HG03521 (cell line): ENCODE data around the gene PLXNC1.
A peak's percentile ranks its signal among the peaks of the same experiment; 100 is the strongest.
"Not testable (repeated sequence)": the region's sequence is repeated elsewhere in the genome, so short reads cannot be mapped to it uniquely, and the experiment has no call there.

ENCODE experiments used
- ATAC-seq: cut with Tn5 transposase; IDR thresholded peaks from one replicate; pipeline ENCODE4 v1.9.1; 2021; ENCODE audit warnings: mild to moderate bottlenecking, moderate library complexity; ENCODE audit not compliant: unreplicated experiment

PLXNC1 gene

GRCh38 chr12:94285943-94286582 lies 137.7 kb downstream of the PLXNC1 start:
- no peak for ATAC-seq

DNA sequence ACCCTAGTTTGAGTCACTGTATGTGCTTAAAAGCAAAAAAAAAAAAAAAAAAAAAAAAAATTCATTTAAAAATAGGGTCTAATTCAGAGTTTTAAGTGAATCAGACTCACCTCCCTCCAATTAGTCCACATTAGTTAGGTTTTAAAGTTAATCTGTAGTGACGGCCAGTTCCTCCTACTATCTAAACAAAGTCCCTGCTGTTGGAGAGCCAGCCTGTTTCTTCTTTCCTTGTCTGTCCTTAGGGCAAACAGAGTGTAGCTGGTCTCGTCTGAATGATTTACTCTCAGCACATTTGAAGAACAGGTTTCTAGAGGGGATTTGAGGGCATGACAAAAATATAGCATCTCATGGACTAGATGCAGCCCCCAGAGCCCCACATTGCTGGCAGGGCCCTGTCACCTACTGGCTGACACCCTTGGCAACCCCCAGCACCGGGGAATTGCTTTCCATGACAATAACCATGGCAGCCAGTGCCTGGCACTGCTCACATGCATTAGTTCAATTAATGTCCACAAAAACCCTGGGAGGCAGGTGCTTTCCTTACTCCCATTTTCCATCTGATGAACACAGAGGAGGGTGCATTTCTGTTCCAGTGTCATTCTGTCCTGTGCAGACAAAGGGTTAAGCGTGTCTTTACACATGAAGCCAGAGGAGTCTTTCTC lies 138.3 kb downstream of the PLXNC1 start:
- no peak for ATAC-seq

GRCh38 chr12:94287245-94287628 lies 138.9 kb downstream of the PLXNC1 start:
- ATAC-seq = no peak

- no peak for ATAC-seq
Measured at GRCh38 chr12:94289461-94290312, 141.3 kb downstream of the PLXNC1 start.

DNA sequence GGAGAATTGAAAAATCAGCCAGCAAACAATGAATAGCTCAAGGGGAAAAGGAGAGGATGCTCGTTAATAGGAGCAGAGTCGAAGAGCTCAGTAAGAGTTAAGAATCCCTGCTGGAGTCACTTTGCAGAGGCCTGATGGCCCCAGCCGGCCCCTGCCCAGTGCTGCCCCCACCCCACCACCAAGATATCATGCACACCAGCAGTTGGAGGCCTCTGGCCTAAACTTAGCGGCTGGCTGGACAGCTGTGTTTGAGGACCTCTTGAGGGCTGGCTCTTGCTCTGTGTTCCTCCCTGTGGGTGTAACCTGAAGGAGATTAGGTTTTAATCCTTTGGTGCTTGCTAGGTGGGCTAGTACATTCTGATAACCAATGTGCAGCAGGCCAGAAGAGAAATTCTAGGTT lies 142.0 kb downstream of the PLXNC1 start:
- no peak for ATAC-seq

DNA sequence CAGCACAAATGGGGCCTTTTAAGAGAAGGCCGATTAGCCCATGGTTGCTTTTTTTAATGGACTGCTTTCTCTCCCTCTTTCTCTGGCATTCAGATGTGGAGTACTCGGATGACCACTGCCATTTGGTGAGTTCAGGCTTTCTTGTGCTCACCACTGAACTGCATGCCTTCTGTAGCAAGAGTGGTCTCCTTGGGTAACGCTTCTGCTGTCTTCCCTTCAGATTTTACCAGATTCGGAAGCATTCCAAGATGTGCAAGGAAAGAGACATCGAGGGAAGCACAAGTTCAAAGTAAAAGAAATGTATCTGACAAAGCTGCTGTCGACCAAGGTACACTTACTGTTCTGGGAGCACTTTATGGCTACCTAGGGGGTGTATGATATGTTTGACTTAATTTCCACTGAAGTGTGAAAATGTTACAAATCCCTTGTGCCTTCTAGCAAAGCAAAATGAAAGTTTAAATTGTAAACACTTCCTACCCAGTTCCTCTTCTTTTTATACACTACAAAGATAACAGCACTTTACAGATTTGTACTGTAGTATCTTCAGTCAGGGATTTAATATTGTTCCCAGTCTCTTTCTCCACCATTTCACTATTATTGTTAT lies 148.8 kb downstream of the PLXNC1 start:
- no peak for ATAC-seq

DNA sequence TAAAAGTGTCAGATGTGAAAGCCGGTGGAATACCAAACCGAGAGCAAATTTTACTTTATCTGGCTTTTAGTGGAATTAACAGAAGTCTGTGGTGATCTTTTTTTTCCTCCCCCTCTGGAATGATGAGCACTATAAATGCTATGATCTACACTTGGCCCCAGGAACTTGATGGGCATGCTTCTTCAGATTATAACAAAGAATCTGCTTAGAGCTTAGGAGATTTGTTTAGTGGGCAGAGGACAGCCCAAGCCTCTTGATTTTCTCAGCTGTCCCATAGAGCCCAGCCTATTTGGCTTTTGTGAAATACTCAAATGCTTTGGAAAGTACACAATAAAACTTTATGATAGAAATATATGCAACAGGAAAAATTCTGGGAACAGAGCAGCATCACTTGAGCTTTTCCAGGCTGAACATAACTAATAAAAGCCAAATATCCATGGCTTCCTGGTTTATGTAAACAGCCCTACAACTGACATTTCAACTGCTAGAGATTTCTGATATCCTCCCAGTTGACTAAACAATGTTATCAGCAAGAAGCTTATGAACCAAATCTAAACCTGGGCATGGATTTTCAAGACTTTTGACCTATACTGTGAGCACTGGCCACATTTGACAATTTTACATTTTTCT lies 149.6 kb downstream of the PLXNC1 start:
- no peak for ATAC-seq

DNA sequence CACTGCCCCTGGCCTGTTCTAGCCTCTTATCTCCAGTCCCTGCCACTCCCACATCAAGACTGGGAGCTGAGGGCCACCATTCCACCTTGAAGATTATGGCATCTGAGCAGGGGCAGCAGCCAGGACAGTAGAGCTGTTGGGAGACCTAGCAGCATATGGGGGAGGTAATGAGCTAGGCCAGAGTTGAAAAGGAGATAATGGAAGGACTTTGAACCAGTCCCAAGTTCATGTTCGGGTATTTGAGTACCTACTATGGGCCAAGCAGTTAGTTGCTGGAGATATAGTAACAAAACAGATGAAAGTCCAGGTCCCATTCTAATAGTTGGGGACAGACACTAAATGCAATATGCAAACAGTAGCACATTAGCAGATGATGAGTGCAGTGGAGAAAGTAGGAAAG lies 151.5 kb downstream of the PLXNC1 start:
- ATAC-seq = no peak

- ATAC-seq = no peak
Measured at GRCh38 chr12:94304012-94304411, 155.6 kb downstream of the PLXNC1 start.

DNA sequence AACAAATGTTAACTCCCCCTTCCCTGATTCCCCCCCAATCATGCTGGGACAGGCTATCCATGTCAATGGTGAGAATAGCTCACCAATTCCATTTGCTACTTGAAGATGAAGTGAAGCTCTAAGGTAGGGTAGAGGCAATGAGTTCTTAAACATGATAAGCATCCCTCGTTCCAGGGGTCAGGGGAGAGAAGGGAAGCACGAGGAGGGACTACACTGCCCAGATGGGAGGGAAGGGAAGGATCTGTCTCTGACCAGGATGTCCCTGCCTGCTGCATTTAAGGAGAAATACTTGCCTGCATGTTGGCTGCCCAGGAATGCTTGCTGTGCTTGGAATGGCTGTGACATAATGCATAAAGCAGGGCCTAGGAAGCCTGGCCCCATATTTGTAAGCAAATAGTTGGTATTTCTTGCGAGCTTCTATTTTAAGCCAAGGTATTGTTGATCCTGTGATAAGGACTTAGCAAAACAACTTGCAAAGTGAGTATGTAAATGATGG lies 156.2 kb downstream of the PLXNC1 start:
- no peak for ATAC-seq

GRCh38 chr12:94305130-94305957 lies 157.0 kb downstream of the PLXNC1 start:
- ATAC-seq = peak; percentile 41

GRCh38 chr12:94308612-94309011 lies 160.2 kb downstream of the PLXNC1 start:
- ATAC-seq = no peak

- ATAC-seq = peak; percentile 49
Measured at GRCh38 chr12:94309373-94309772, 161.0 kb downstream of the PLXNC1 start.

DNA sequence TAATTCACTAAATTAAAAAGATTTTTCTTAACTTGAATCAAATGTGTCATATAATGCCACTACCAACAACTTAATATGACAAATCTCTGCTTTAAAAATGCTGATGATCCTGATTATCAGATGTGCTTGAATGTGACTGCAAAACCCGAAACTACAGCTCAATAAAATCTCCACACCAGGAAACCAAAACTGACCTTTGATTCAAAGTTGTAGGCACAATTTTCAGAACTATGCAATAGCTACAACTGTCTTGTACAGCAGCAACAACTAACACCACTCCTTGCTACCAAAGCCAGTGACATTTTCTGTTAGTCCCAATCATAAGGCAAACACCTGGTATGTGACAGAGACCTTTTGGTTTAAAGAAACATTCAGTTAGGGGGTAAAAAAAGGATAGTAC lies 164.0 kb downstream of the PLXNC1 start:
- ATAC-seq = no peak

DNA sequence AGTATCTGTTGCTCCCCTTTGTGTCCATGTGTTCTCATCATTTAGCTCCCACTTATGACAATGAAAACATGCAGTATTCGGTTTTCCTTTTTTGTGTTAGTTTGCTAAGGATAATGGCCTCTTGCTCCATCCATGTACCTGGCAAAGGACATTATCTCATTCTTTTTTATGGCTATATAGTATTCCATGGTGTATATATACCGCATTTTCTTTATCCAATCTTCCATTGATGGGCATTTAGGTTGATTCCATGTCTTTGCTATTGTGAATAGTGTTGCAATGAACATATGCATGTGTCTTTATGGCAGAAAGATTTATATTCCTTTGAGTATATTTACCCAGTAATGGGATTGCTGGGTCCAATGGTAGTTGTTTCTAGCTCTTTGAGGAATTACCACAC lies 168.2 kb downstream of the PLXNC1 start:
- not testable (repeated sequence) for ATAC-seq

DNA sequence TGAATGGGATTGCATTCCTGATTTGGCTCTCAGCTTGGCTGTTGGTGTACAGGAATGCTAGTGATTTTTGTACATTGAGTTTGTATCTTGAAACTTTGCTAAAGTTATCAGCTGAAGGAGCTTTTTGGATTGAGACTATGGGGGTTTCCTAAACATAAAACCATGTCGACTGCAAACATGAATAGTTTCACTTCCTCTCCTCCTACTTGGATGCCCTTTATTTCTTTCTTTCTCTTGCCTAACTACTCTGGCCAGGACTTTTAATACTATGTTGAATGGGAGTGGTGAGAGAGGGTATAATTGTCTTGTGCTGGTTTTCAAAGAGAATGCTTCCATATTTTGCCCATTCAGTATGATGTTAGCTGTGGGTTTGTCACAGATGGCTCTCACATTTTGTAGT lies 169.8 kb downstream of the PLXNC1 start:
- no peak for ATAC-seq

DNA sequence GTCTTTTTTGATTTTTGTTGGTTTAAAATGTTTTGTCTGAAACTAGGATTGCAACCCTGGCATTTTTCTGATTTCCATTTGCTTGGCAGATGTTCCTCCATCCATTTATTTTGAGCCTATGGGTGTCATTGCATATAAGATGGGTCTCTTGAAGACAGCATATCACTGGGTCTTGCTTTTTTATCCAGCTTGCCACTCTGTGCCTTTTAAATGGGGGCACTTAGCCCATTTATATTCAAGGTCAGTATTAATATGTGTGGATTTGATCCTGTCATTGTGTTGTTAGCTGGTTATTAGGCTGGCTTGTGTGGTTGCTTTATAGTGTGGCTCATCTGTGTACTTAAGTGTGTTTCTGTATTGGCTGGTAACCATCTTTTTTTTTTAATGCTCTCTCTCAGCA lies 171.7 kb downstream of the PLXNC1 start:
- ATAC-seq = no peak

DNA sequence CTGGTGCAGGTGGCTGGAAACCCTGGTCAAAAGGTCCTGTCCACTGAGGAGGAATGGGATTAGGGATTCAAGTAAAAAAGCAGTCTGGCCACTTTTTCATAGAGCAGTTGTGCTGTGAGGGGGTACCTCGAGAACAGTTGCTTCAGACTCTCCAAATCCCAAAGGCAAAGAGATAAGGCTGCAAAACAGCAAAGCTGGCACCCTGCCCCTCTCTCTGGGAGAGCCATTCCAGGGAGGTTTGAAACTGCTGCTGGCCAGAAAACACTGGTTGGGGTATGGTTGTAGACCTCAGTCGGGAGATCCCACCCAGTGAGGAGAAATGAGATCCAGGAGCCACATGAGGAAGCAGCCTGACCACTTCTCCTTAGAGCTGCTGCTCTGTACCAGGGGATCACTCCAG lies 174.0 kb downstream of the PLXNC1 start:
- no peak for ATAC-seq

GRCh38 chr12:94326234-94326633 lies 177.9 kb downstream of the PLXNC1 start:
- no peak for ATAC-seq

DNA sequence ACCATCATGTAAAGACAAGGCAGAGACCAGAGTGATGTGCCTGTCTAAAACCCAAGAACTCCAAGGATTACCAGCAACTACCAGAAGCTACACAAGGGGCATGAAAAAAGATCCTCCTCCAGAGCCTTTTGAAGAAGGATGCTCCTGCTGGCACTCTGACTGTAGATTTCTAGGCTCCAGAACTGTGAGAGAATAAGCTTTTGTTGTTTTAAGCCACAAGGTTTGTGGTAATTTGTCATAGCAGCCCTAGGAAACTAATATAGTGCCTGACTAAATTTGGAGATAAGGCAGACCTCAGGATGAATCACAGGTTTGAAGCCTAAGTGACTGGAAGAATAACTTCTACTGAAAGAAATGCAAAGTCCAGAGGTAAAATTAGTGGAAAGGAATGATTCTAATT lies 178.3 kb downstream of the PLXNC1 start:
- ATAC-seq = no peak
